Measurements from ENCODE around the gene ICA1L. TPM values are rescaled to one million over a fixed set of nuclear protein-coding genes. Genes with fewer than 3 reads are reported as not detected.

The ICA1L gene
- total RNA-seq, 1 experiment from 2014 or later, result 4.5 TPM

GRCh38 chr2:202749477-202749876 lies 122.1 kb downstream of the ICA1L start:
- no peak overlapping the region for H3K27ac Mint-ChIP-seq
- Histone ChIP-seq H3K9me3 (ENCODE audit: control insufficient read depth, low read depth, low read length) (no peaks in the 10 kb centered on the region), H3K4me1 (ENCODE audit: insufficient read depth, low read length) (no peaks in the 10 kb centered on the region), H2BK15ac (ENCODE audit: low read depth, low read length) (no peak overlapping the region), H2BK12ac (ENCODE audit: insufficient read length, low read depth, low read length) (no peak overlapping the region), H3K4me2 (ENCODE audit: insufficient read depth, insufficient read length, low read length) (no peak overlapping the region), H4K91ac (ENCODE audit: insufficient read length, low read depth, low read length) (no peak overlapping the region), H3K9ac (ENCODE audit: extremely low read depth, insufficient read length, low read length) (no peak overlapping the region), H3K23me2 (ENCODE audit: insufficient read length, low read depth, low read length, poor library complexity, severe bottlenecking) (no peaks in the 10 kb centered on the region), H3K79me2 (ENCODE audit: insufficient read depth, low read length) (no peaks in the 10 kb centered on the region), H2AFZ (ENCODE audit: low read length) (no peak overlapping the region), H2AK5ac (ENCODE audit: insufficient read length, low read length) (no peak overlapping the region), H3K14ac (ENCODE audit: insufficient read depth, low read length) (no peak overlapping the region), H3K27me3 (ENCODE audit: insufficient read depth, low read length) (no peaks in the 10 kb centered on the region), H3K27ac (ENCODE audit: insufficient read length, low read depth, low read length) (no peak overlapping the region), H3T11ph (ENCODE audit: low read length) (no peak overlapping the region), H4K20me1 (ENCODE audit: control insufficient read depth, insufficient read depth, insufficient read length) (no peaks in the 10 kb centered on the region), H3K79me1 (ENCODE audit: insufficient read depth, low read depth, low read length, poor library complexity, severe bottlenecking) (no peaks in the 10 kb centered on the region), H3K56ac (ENCODE audit: insufficient read length, low read depth, low read length) (no peak overlapping the region), H2BK5ac (ENCODE audit: insufficient read length, low read length) (no peak overlapping the region), H2BK20ac (ENCODE audit: low read depth, low read length, poor library complexity, severe bottlenecking) (no peak overlapping the region), H4K8ac (replicated peaks; ENCODE audit: insufficient read length, low read depth, low read length) (no peak overlapping the region), H2BK120ac (ENCODE audit: low read depth, low read length, poor library complexity, severe bottlenecking) (no peak overlapping the region), H3K18ac (ENCODE audit: insufficient read length, low read depth, low read length) (no peak overlapping the region), H4K5ac (ENCODE audit: insufficient read length, low read depth, low read length) (no peak overlapping the region), H3K23ac (ENCODE audit: insufficient read length, low read depth, low read length) (no peak overlapping the region), H3K4ac (ENCODE audit: low read depth, low read length) (no peak overlapping the region)
- peaks cover 0 to 10% of the 10 kb centered on the region in 2 experiments; a peak in 1 of 5 replicates for H3K9me3 Mint-ChIP-seq
- no peaks in the 10 kb centered on the region for H3K4me1 Mint-ChIP-seq
- WGBS (ENCODE audit: extremely low coverage, insufficient read length, low lambda C conversion rate), result no CpG with 5 or more reads among the region's 2 CpGs
- H3K4me3 Mint-ChIP-seq, result no peak overlapping the region
- no peak for DNase-seq
- H3K36me3 Mint-ChIP-seq (ENCODE audit: insufficient read depth in 1 of 3, low read depth in 3 of 3), result peaks cover 10 to 14% (median 11%) of the 10 kb centered on the region in 3 experiments; a peak in 6 of 7 replicates
- no peaks in the 10 kb centered on the region for H3K27me3 Mint-ChIP-seq (ENCODE audit: low read depth)
- no peak for TF ChIP-seq CTCF (conservative IDR thresholded peaks at IDR 0.05)
